GM21529 (cell line): ENCODE measurements around the gene FGF19.
"Not testable (repeated sequence)": the region's sequence is repeated elsewhere in the genome, so short reads cannot be mapped to it uniquely, and the experiment has no call there.

Experiments
- ATAC-seq: cut with Tn5 transposase; IDR thresholded peaks from one replicate; pipeline ENCODE4 v1.9.1; 2021; ENCODE audit not compliant: unreplicated experiment

Gene FGF19

GRCh38 chr11:69696749-69697468 lies 6.9 kb downstream of the FGF19 start:
- no peak for ATAC-seq

GRCh38 chr11:69695995-69696394 lies 7.8 kb downstream of the FGF19 start:
- ATAC-seq: not testable (repeated sequence)

- no peak for ATAC-seq
Observed at GRCh38 chr11:69695581-69695980, 8.2 kb downstream of the FGF19 start.

- no peak for ATAC-seq
Observed at GRCh38 chr11:69694781-69695180, 9.0 kb downstream of the FGF19 start.

- no peak for ATAC-seq
Observed at GRCh38 chr11:69692422-69692821, 11.4 kb downstream of the FGF19 start.

- no peak for ATAC-seq
Observed at GRCh38 chr11:69691463-69691862, 12.4 kb downstream of the FGF19 start.

- ATAC-seq: no peak
Observed at GRCh38 chr11:69689484-69690319, 14.1 kb downstream of the FGF19 start.

- ATAC-seq: not testable (repeated sequence)
Observed at GRCh38 chr11:69687969-69688771, 15.7 kb downstream of the FGF19 start.

GRCh38 chr11:69686856-69687255 lies 17.0 kb downstream of the FGF19 start:
- no peak for ATAC-seq

- no peak for ATAC-seq
Observed at GRCh38 chr11:69686452-69686851, 17.4 kb downstream of the FGF19 start.

GRCh38 chr11:69685348-69685747 lies 18.5 kb downstream of the FGF19 start:
- ATAC-seq: no peak

- no peak for ATAC-seq
Observed at GRCh38 chr11:69684651-69685050, 19.2 kb downstream of the FGF19 start.

GRCh38 chr11:69683764-69684333 lies 20.0 kb downstream of the FGF19 start:
- no peak for ATAC-seq

- no peak for ATAC-seq
Observed at GRCh38 chr11:69682681-69683326, 21.0 kb downstream of the FGF19 start.

GRCh38 chr11:69682221-69682620 lies 21.6 kb downstream of the FGF19 start:
- no peak for ATAC-seq

GRCh38 chr11:69680688-69681087 lies 23.1 kb downstream of the FGF19 start:
- no peak for ATAC-seq

- no peak for ATAC-seq
Observed at GRCh38 chr11:69677749-69678148, 26.1 kb downstream of the FGF19 start.

GRCh38 chr11:69674886-69675714 lies 28.7 kb downstream of the FGF19 start, which contains the start of gene LTO1:
Gene LTO1 (minus strand): TSS chr11:69675353. CDS start chr11:69675239, 114 bp downstream.
- ATAC-seq: peak; percentile 83

- peak; percentile 9 for ATAC-seq
Observed at GRCh38 chr11:69674267-69674885, 29.4 kb downstream of the FGF19 start.
